ENCODE data around the gene OVAAL. TPM values are rescaled to one million over a fixed set of nuclear protein-coding genes. Genes with fewer than 3 reads are reported as not detected.

The OVAAL gene
- total RNA-seq, 1 donor from 2014 or later: not detected

DNA sequence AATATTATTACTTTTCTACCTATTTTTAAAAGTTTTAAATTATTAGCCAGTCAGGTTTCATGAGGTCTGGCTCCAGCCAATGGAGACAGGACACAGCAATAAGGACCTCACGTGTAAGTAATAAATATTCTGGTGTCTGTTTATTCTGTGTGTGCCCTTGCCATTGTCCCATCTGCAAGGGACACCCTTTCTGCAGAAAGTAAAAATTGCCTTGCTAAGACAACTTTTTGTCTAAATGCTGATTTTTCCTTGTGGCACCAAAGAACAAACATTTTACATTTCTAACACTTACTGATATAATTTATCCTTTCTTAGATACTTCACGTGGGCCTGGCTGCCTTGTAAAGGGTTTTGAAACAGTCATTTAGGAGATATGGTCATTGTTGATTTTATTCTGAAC is 29.4 kb downstream of the OVAAL start:
- Mint-ChIP-seq H3K9me3 (ENCODE audit: low read depth) (peaks cover 3% of the 10 kb centered on the region), H3K27ac (no peak overlapping the region), H3K27me3 (no peaks in the 10 kb centered on the region), H3K4me3 (ENCODE audit: low read depth) (no peak overlapping the region), H3K4me1 (ENCODE audit: low read depth) (peaks cover 11% of the 10 kb centered on the region), H3K36me3 (ENCODE audit: insufficient read depth) (no peaks in the 10 kb centered on the region)
- TF ChIP-seq, protein P1, sequence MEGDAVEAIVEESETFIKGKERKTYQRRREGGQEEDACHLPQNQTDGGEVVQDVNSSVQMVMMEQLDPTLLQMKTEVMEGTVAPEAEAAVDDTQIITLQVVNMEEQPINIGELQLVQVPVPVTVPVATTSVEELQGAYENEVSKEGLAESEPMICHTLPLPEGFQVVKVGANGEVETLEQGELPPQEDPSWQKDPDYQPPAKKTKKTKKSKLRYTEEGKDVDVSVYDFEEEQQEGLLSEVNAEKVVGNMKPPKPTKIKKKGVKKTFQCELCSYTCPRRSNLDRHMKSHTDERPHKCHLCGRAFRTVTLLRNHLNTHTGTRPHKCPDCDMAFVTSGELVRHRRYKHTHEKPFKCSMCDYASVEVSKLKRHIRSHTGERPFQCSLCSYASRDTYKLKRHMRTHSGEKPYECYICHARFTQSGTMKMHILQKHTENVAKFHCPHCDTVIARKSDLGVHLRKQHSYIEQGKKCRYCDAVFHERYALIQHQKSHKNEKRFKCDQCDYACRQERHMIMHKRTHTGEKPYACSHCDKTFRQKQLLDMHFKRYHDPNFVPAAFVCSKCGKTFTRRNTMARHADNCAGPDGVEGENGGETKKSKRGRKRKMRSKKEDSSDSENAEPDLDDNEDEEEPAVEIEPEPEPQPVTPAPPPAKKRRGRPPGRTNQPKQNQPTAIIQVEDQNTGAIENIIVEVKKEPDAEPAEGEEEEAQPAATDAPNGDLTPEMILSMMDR (IDR thresholded peaks at IDR 0.05; ENCODE audit: unreplicated experiment): no peak
- DNase-seq (ENCODE audit: low spot score, unreplicated experiment): no peak

- Mint-ChIP-seq H3K4me1 (ENCODE audit: low read depth) (peaks cover 12% of the 10 kb centered on the region), H3K4me3 (ENCODE audit: low read depth) (no peak overlapping the region), H3K27me3 (no peaks in the 10 kb centered on the region), H3K27ac (no peak overlapping the region), H3K9me3 (ENCODE audit: low read depth) (peaks cover 3% of the 10 kb centered on the region), H3K36me3 (ENCODE audit: insufficient read depth) (no peaks in the 10 kb centered on the region)
- TF ChIP-seq, protein P1 (IDR thresholded peaks at IDR 0.05; ENCODE audit: unreplicated experiment): no peak
- DNase-seq (ENCODE audit: low spot score, unreplicated experiment): no peak
Measured at GRCh38 chr1:180590889-180591288, 32.1 kb downstream of the OVAAL start.

- no peak overlapping the region for H3K27ac Mint-ChIP-seq
Measured at GRCh38 chr1:180593382-180593781, 34.6 kb downstream of the OVAAL start.

DNA sequence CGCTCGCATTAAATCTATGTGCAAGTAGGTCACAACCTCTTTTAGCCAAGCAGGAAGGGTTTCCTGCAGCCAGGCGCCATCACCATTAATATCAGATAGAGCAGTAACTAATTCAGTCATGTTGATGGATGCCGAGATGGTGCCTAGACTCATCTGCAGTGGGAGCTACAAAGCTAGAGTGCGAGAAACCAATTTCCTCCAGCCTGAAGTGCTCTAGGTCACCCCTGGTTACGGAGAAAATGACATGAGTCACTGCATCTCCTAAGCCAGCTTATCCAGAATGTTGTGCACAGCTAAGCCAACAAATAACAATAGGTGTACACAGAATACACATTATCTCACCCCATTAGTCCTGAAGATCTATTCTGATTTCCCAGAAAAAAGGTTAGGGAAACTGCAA is 36.0 kb downstream of the OVAAL start:
- no peak overlapping the region for H3K4me3 Mint-ChIP-seq (ENCODE audit: low read depth)
- TF ChIP-seq, protein P1 (IDR thresholded peaks at IDR 0.05; ENCODE audit: unreplicated experiment): no peak
- H3K27me3 Mint-ChIP-seq: no peaks in the 10 kb centered on the region
- H3K4me1 Mint-ChIP-seq (ENCODE audit: low read depth): peaks cover 26% of the 10 kb centered on the region
- H3K27ac Mint-ChIP-seq: no peak overlapping the region
- H3K36me3 Mint-ChIP-seq (ENCODE audit: insufficient read depth): no peaks in the 10 kb centered on the region
- H3K9me3 Mint-ChIP-seq (ENCODE audit: low read depth): no peaks in the 10 kb centered on the region
- DNase-seq (ENCODE audit: low spot score, unreplicated experiment): no peak

More at GRCh38 chr1:180593382-180593781, 34.6 kb downstream of the OVAAL start:
- peaks cover 15% of the 10 kb centered on the region for H3K4me1 Mint-ChIP-seq (ENCODE audit: low read depth)
- TF ChIP-seq, protein P1 (IDR thresholded peaks at IDR 0.05; ENCODE audit: unreplicated experiment): no peak
- H3K4me3 Mint-ChIP-seq (ENCODE audit: low read depth): no peak overlapping the region
- H3K9me3 Mint-ChIP-seq (ENCODE audit: low read depth): peaks cover 1% of the 10 kb centered on the region
- no peak for DNase-seq (ENCODE audit: low spot score, unreplicated experiment)
- no peaks in the 10 kb centered on the region for H3K27me3 Mint-ChIP-seq
- H3K36me3 Mint-ChIP-seq (ENCODE audit: insufficient read depth): no peaks in the 10 kb centered on the region

GRCh38 chr1:180595966-180596365 is 37.2 kb downstream of the OVAAL start:
- no peak for DNase-seq (ENCODE audit: low spot score, unreplicated experiment)
- H3K4me1 Mint-ChIP-seq (ENCODE audit: low read depth): peaks cover 26% of the 10 kb centered on the region
- H3K9me3 Mint-ChIP-seq (ENCODE audit: low read depth): no peaks in the 10 kb centered on the region
- H3K27ac Mint-ChIP-seq: no peak overlapping the region
- H3K36me3 Mint-ChIP-seq (ENCODE audit: insufficient read depth): no peaks in the 10 kb centered on the region
- no peaks in the 10 kb centered on the region for H3K27me3 Mint-ChIP-seq
- no peak overlapping the region for H3K4me3 Mint-ChIP-seq (ENCODE audit: low read depth)
- TF ChIP-seq, protein P1 (IDR thresholded peaks at IDR 0.05; ENCODE audit: unreplicated experiment): no peak

All from progenitor cell of endocrine pancreas (in vitro differentiated cells).